HepG2 (cell line): Measurements from ENCODE around the gene KIF5B. TPM values are rescaled to one million over a fixed set of nuclear protein-coding genes. Genes with fewer than 3 reads are reported as not detected.
A peak's percentile ranks its signal among the peaks of the same experiment; 100 is the strongest.

ENCODE experiments used
- ATAC-seq: fragments of 200-7000 bp; cut with Tn5 transposase; 3 replicates; pipeline ENCODE4 v1.9.1; 2020; ENCODE audit warnings: mild to moderate bottlenecking, moderate library complexity
- BruUV-seq: library from RNA; stranded (reverse); fragments of 400-500 nt; replicated peaks from 2 replicates; lab custom pipeline; 2021; lab: Mats Ljungman, UMichigan
- CTCF ChIA-PET: fragments of 300-600 bp; formaldehyde crosslinking; extraction: SDS; loops from one replicate; lab custom pipeline; 2021; ENCODE audit warnings: low total read pairs, inconsistent platforms, low intra/inter-chr PET ratio; lab: Yijun Ruan, JAX
- POLR2A ChIA-PET: fragments of 350-600 bp; sonication (Branson Sonifier 250); formaldehyde crosslinking; loops from one replicate; lab custom pipeline; 2020; ENCODE audit warnings: antibody characterized with exemption, inconsistent platforms; lab: Yijun Ruan, JAX
- DNase-seq: peaks from one replicate; pipeline ENCODE4 v3.0.0-alpha.2; 2015; ENCODE audit warnings: low spot score
- FAIRE-seq: peaks from 3 replicates; lab custom pipeline; 2011; peaks lifted over from hg19 to GRCh38; lab: Jason Lieb, UNC
- H2AFZ ChIP-seq: one replicate; pipeline ENCODE4 v1.6.1; 2011; ENCODE audit warnings: low read length, inconsistent platforms
- H3K27ac ChIP-seq: fragments of 300-600 bp; 3 replicates; pipeline ENCODE4 v1.8.0; 2011; ENCODE audit warnings: mixed run types, mild to moderate bottlenecking, mixed read lengths, low read length, inconsistent platforms; ENCODE audit not compliant: insufficient read depth; ENCODE audit errors: extremely low read length
- H3K27me3 ChIP-seq, 2 experiments: fragments of 200-600 bp in 1 of 2; 2 replicates in 1 of 2; 3 replicates in 1 of 2; pipeline versions ENCODE4 v1.6.0 to v1.8.0; 2011; ENCODE audit warnings: low read length in 2 of 2, mild to moderate bottlenecking in 2 of 2, moderate library complexity in 2 of 2, inconsistent platforms in 1 of 2; ENCODE audit not compliant: insufficient read depth in 2 of 2, control insufficient read depth in 1 of 2
- H3K36me3 ChIP-seq, 2 experiments: fragments of 200-600 bp in 1 of 2; replicated peaks in 1 of 2; 2 replicates in 1 of 2; 3 replicates in 1 of 2; pipeline versions ENCODE4 v1.5.1 to v1.8.0; 2011; ENCODE audit warnings: low read length in 2 of 2, inconsistent platforms in 1 of 2; ENCODE audit not compliant: insufficient read depth in 2 of 2, control insufficient read depth in 1 of 2
- H3K4me1 ChIP-seq: 2 replicates; pipeline ENCODE4 v1.5.1; 2012; ENCODE audit warnings: low read length, inconsistent platforms; ENCODE audit not compliant: insufficient read depth
- H3K4me2 ChIP-seq: 2 replicates; pipeline ENCODE4 v1.6.0; 2011; ENCODE audit warnings: low read depth, low read length, inconsistent platforms
- H3K4me3 ChIP-seq, 3 experiments: fragments of 200-600 bp in 1 of 3; sonication (generic), shearing (Covaris generic) in 1 of 3; replicated peaks in 1 of 3; 2 replicates each; pipeline ENCODE4 v1.5.1; 2011 to 2016; ENCODE audit warnings: low read length in 3 of 3, inconsistent platforms in 2 of 3, low read depth in 2 of 3, mild to moderate bottlenecking in 2 of 3, control low read depth in 1 of 3, mixed read lengths in 1 of 3; ENCODE audit not compliant: insufficient read depth in 1 of 3
- H3K79me2 ChIP-seq: one replicate; pipeline ENCODE4 v1.6.1; 2011; ENCODE audit warnings: low read length, inconsistent platforms; ENCODE audit not compliant: insufficient read depth
- H3K9ac ChIP-seq: 2 replicates; pipeline ENCODE4 v1.6.0; 2011; ENCODE audit warnings: mild to moderate bottlenecking, low read depth, low read length, inconsistent platforms; ENCODE audit not compliant: insufficient read depth
- H3K9me3 ChIP-seq: 2 replicates; pipeline ENCODE4 v1.5.1; 2012; ENCODE audit warnings: mild to moderate bottlenecking, low read length
- H4K20me1 ChIP-seq: 2 replicates; pipeline ENCODE4 v1.6.0; 2011; ENCODE audit warnings: inconsistent platforms, mild to moderate bottlenecking, low read length, moderate library complexity; ENCODE audit not compliant: insufficient read depth
- DMAP1 ChIP-seq: IDR thresholded peaks from 2 replicates; pipeline ENCODE4 v1.6.1; 2016
- KDM3A ChIP-seq: IDR thresholded peaks from 2 replicates; pipeline ENCODE4 v1.6.1; 2018; ENCODE audit warnings: low read depth, missing compliant biosample characterization
- NAIF1 ChIP-seq: sonication (generic); formaldehyde crosslinking; IDR thresholded peaks from 2 replicates; pipeline ENCODE4 v1.5.0; 2020; ENCODE audit warnings: mild to moderate bottlenecking, missing genetic modification reagents, borderline replicate concordance
- NFIC ChIP-seq: IDR thresholded peaks from 2 replicates; pipeline ENCODE4 v1.6.1; 2012; ENCODE audit warnings: mild to moderate bottlenecking, low read length, inconsistent platforms
- NRL ChIP-seq: sonication (generic); formaldehyde crosslinking; IDR thresholded peaks from 2 replicates; pipeline ENCODE4 v1.5.0; 2020; ENCODE audit warnings: missing genetic modification reagents, mild to moderate bottlenecking, moderate library complexity, borderline replicate concordance
- THAP11 ChIP-seq: IDR thresholded peaks from 2 replicates; pipeline ENCODE4 v1.6.1; 2016; ENCODE audit warnings: missing biosample characterization, missing genetic modification reagents
- ZKSCAN1 ChIP-seq: fragments of 150-350 bp; IDR thresholded peaks from 2 replicates; pipeline ENCODE4 v1.6.1; 2014; ENCODE audit warnings: low read length
- ZNF30 ChIP-seq: sonication (generic); formaldehyde crosslinking; IDR thresholded peaks from 2 replicates; pipeline ENCODE4 v1.5.0; 2020; ENCODE audit warnings: mild to moderate bottlenecking, missing genetic modification reagents
- ZNF350 ChIP-seq: sonication (generic); formaldehyde crosslinking; IDR thresholded peaks from 2 replicates; pipeline ENCODE4 v1.4.0; 2020; ENCODE audit warnings: mild to moderate bottlenecking, low read depth, missing genetic modification reagents, borderline replicate concordance
- ZNF652 ChIP-seq: IDR thresholded peaks from 2 replicates; pipeline ENCODE4 v1.6.1; 2016; ENCODE audit warnings: low read depth, borderline replicate concordance
- WGBS: methylation state at CpG from one replicate; pipeline ENCODE4 v1.1.6; 2017; ENCODE audit warnings: low lambda C conversion rate; 5-methylcytosine and 5-hydroxymethylcytosine counted together
- in situ Hi-C: cut with HindIII; loops from 2 replicates; pipeline ENCODE4 v1.10.0; 2017; ENCODE audit warnings: low pct_unique_long_range_greater_than_20kb; ENCODE audit not compliant: extremely low pct_ligation_motif_present
- intact Hi-C: fragments of 100-400 bp; cut with micrococcal nuclease; formaldehyde crosslinking; loops from one replicate; pipeline ENCODE4 v1.10.0; 2022; ENCODE audit not compliant: unreplicated experiment
- polyA plus RNA-seq, 8 experiments: library from polyadenylated mRNA; depleted of rRNA in 3 of 8; stranded (reverse) in 7 of 8; unstranded in 1 of 8; fragments of >200 nt; fragmentation: Illumina TruSeq in 4 of 8; extraction: Trizol in 4 of 8; gene quantifications; 2 replicates each; pipeline versions ENCODE4 v1.2.1 to v1.2.3, GENCODE V29; 2011 to 2016; ENCODE audit warnings: low read depth in 4 of 8, missing spikeins in 1 of 8, mixed read lengths in 1 of 8; ENCODE audit not compliant: insufficient read depth in 1 of 8
- total RNA-seq, 5 experiments: library from RNA; depleted of rRNA; stranded (reverse); fragments of >200 nt; fragmentation: Illumina TruSeq; extraction: Trizol; gene quantifications; 2 replicates each; pipeline ENCODE4 v1.2.3, GENCODE V29; 2016; ENCODE audit warnings: low read depth in 1 of 5
- TF ChIP-seq, protein P1 (sequence below): sonication (generic); formaldehyde crosslinking; IDR thresholded peaks from 2 replicates; pipeline ENCODE4 v1.4.0; 2020; ENCODE audit warnings: missing genetic modification reagents
- TF ChIP-seq, protein P2 (sequence below): sonication (generic); formaldehyde crosslinking; IDR thresholded peaks from 2 replicates; pipeline ENCODE4; 2020; ENCODE audit warnings: missing genetic modification reagents, mild to moderate bottlenecking, borderline replicate concordance
- TF ChIP-seq, protein P3 (sequence below): sonication (generic); formaldehyde crosslinking; IDR thresholded peaks from 2 replicates; pipeline ENCODE4 v1.8.0; 2023; ENCODE audit warnings: mild to moderate bottlenecking, missing genetic modification reagents
- TF ChIP-seq, protein P4 (sequence below): sonication (generic); formaldehyde crosslinking; IDR thresholded peaks from 2 replicates; pipeline ENCODE4 v1.4.0; 2020; ENCODE audit warnings: mild to moderate bottlenecking, missing genetic modification reagents
- TF ChIP-seq, protein P5 (sequence below): sonication (generic); IDR thresholded peaks from 2 replicates; pipeline ENCODE4 v1.6.1; 2016; ENCODE audit warnings: low read depth, borderline replicate concordance

The KIF5B gene
- total and polyA plus RNA-seq, 2 of the 13 experiments (the other 11 are each of a cell fraction or from before 2014, with no cell fraction given): 34.3 to 133 TPM

- peak overlapping the region; percentile 91 for H3K27ac ChIP-seq
- peak; percentile 43 for DNase-seq
- peaks cover 69% of the 10 kb centered on the region for H3K4me1 ChIP-seq
- CTCF ChIA-PET: interaction anchor here (0.8 kb wide), 1 partner anchor 151 kb away, joined by 3 read pairs; no protein-coding TSS in a partner anchor
- peak; percentile 75 for ATAC-seq
- peak overlapping the region; percentile 96 to 99 (median 97) for H3K4me3 ChIP-seq
- H4K20me1 ChIP-seq: peaks cover 48% of the 10 kb centered on the region
- H3K27me3 ChIP-seq: no peaks in the 10 kb centered on the region; a peak in 1 of 5 replicates
- FAIRE-seq: no peak
- H3K9me3 ChIP-seq: no peaks in the 10 kb centered on the region
- peaks cover 61% of the 10 kb centered on the region for H3K79me2 ChIP-seq
- no TSS peak for BruUV-seq
- H3K9ac ChIP-seq: peak overlapping the region; percentile 93
- intact Hi-C loops (loop anchor here (1.0 to 10.0 kb wide), 5 partner anchors 15 to 151 kb away; no protein-coding TSS in a partner anchor), in situ Hi-C loops (loop anchor here (5.0 kb wide), 1 partner anchor 67 kb away; no protein-coding TSS in a partner anchor)
- whole genome bisulfite sequencing: 1% methylated on average over 27 of the region's 59 CpGs
- no peak overlapping the region for H2AFZ ChIP-seq
- POLR2A ChIA-PET: interaction anchor here (1.5 to 2.2 kb wide), 2 partner anchors 49 kb away, joined by 5 to 6 read pairs; no protein-coding TSS in a partner anchor
- H3K4me2 ChIP-seq: peak overlapping the region; percentile 75
- peaks cover 0 to 6% of the 10 kb centered on the region in 2 experiments; a peak in 1 of 5 replicates for H3K36me3 ChIP-seq
- TF ChIP-seq, protein P1, sequence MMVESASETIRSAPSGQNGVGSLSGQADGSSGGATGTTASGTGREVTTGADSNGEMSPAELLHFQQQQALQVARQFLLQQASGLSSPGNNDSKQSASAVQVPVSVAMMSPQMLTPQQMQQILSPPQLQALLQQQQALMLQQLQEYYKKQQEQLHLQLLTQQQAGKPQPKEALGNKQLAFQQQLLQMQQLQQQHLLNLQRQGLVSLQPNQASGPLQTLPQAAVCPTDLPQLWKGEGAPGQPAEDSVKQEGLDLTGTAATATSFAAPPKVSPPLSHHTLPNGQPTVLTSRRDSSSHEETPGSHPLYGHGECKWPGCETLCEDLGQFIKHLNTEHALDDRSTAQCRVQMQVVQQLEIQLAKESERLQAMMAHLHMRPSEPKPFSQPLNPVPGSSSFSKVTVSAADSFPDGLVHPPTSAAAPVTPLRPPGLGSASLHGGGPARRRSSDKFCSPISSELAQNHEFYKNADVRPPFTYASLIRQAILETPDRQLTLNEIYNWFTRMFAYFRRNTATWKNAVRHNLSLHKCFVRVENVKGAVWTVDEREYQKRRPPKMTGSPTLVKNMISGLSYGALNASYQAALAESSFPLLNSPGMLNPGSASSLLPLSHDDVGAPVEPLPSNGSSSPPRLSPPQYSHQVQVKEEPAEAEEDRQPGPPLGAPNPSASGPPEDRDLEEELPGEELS: no peak
- TF ChIP-seq, protein P2, sequence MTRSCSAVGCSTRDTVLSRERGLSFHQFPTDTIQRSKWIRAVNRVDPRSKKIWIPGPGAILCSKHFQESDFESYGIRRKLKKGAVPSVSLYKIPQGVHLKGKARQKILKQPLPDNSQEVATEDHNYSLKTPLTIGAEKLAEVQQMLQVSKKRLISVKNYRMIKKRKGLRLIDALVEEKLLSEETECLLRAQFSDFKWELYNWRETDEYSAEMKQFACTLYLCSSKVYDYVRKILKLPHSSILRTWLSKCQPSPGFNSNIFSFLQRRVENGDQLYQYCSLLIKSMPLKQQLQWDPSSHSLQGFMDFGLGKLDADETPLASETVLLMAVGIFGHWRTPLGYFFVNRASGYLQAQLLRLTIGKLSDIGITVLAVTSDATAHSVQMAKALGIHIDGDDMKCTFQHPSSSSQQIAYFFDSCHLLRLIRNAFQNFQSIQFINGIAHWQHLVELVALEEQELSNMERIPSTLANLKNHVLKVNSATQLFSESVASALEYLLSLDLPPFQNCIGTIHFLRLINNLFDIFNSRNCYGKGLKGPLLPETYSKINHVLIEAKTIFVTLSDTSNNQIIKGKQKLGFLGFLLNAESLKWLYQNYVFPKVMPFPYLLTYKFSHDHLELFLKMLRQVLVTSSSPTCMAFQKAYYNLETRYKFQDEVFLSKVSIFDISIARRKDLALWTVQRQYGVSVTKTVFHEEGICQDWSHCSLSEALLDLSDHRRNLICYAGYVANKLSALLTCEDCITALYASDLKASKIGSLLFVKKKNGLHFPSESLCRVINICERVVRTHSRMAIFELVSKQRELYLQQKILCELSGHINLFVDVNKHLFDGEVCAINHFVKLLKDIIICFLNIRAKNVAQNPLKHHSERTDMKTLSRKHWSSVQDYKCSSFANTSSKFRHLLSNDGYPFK: peak; percentile 84; the same call in 1 of the 2 replicates
- TF ChIP-seq ZNF652 (CRISPR knock-in tag) (peak; percentile 75; the same call in 1 of the 2 replicates), ZKSCAN1 (no peak), ZNF350 (peak; percentile 56; the same call in 1 of the 2 replicates), NRL (CRISPR knock-in tag) (no peak), NAIF1 (CRISPR knock-in tag) (0 out of 2 replicates have a peak, but pooled peaks have one; percentile 15), DMAP1 (CRISPR knock-in tag) (peak; percentile 71; the same call in 1 of the 2 replicates), THAP11 (CRISPR knock-in tag) (peak; percentile 31; the same call in 1 of the 2 replicates), NFIC (0 out of 2 replicates have a peak, but pooled peaks have one; percentile 20), ZNF30 (peak; percentile 65; the same call in 1 of the 2 replicates), KDM3A (CRISPR knock-in tag) (peak; percentile 53; the same call in 1 of the 2 replicates)
- TF ChIP-seq, protein P3, sequence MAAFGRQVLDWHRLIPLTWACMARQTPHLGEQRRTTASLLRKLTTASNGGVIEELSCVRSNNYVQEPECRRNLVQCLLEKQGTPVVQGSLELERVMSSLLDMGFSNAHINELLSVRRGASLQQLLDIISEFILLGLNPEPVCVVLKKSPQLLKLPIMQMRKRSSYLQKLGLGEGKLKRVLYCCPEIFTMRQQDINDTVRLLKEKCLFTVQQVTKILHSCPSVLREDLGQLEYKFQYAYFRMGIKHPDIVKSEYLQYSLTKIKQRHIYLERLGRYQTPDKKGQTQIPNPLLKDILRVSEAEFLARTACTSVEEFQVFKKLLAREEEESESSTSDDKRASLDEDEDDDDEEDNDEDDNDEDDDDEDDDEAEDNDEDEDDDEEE (CRISPR knock-in tag): 0 out of 2 replicates have a peak, but pooled peaks have one; percentile 81
- TF ChIP-seq, protein P4, sequence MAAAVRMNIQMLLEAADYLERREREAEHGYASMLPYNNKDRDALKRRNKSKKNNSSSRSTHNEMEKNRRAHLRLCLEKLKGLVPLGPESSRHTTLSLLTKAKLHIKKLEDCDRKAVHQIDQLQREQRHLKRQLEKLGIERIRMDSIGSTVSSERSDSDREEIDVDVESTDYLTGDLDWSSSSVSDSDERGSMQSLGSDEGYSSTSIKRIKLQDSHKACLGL (CRISPR knock-in tag): peak; percentile 54; the same call in 1 of the 2 replicates
- TF ChIP-seq, protein P5, sequence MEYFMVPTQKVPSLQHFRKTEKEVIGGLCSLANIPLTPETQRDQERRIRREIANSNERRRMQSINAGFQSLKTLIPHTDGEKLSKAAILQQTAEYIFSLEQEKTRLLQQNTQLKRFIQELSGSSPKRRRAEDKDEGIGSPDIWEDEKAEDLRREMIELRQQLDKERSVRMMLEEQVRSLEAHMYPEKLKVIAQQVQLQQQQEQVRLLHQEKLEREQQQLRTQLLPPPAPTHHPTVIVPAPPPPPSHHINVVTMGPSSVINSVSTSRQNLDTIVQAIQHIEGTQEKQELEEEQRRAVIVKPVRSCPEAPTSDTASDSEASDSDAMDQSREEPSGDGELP: peak; percentile 33; the same call in 1 of the 2 replicates
These were observed 618 bp downstream of the KIF5B start for GRCh38 chr10:32055478-32056135.
